K562 (cell line): Measurements from ENCODE around the gene TMEM141. TPM values are rescaled to one million over a fixed set of nuclear protein-coding genes. Genes with fewer than 3 reads are reported as not detected.

Source experiments
- ARID3B ChIP-seq: fragments of 250-450 bp; sonication (Bioruptor Pico); IDR thresholded peaks from 2 replicates; pipeline ENCODE4 v1.4.0; 2020; ENCODE audit warnings: borderline replicate concordance
- BHLHE40 ChIP-seq: IDR thresholded peaks from 2 replicates; pipeline ENCODE4 v1.6.1; 2011; ENCODE audit warnings: low read length, improper control_type of control experiment
- CBX1 ChIP-seq: sonication (generic); IDR thresholded peaks from 2 replicates; pipeline ENCODE4 v1.6.1; 2016; ENCODE audit warnings: antibody characterized with exemption, low read depth, mild to moderate bottlenecking
- CBX2 ChIP-seq: fragments of 200-600 bp; sonication (generic); IDR thresholded peaks from one replicate; pipeline ENCODE4 v1.6.1; 2012; ENCODE audit warnings: mild to moderate bottlenecking, low read length, inconsistent platforms; ENCODE audit not compliant: insufficient read depth, poor library complexity, severe bottlenecking
- DMBX1 ChIP-seq: fragments of 250-450 bp; sonication (Bioruptor Pico); IDR thresholded peaks from 2 replicates; pipeline ENCODE4 v1.8.0; 2022; ENCODE audit warnings: inconsistent platforms, mild to moderate bottlenecking, moderate library complexity, borderline replicate concordance
- GABPB1 ChIP-seq: sonication (generic); formaldehyde crosslinking; IDR thresholded peaks from 2 replicates; pipeline ENCODE4 v1.8.0; 2022; ENCODE audit warnings: mild to moderate bottlenecking, missing genetic modification reagents
- HOXB6 ChIP-seq: fragments of 250-450 bp; sonication (Bioruptor Pico); IDR thresholded peaks from 2 replicates; pipeline ENCODE4 v1.5.1; 2022; ENCODE audit warnings: mild to moderate bottlenecking, borderline replicate concordance
- KDM2B ChIP-seq: fragments of 250-450 bp; sonication (Bioruptor Pico); IDR thresholded peaks from 2 replicates; pipeline ENCODE4 v1.8.0; 2021; ENCODE audit warnings: mild to moderate bottlenecking, moderate library complexity
- MAZ ChIP-seq, 2 experiments: fragments of 450-650 bp in 1 of 2; sonication (generic) in 1 of 2; formaldehyde crosslinking; IDR thresholded peaks in 1 of 2; conservative IDR thresholded peaks in 1 of 2; 2 replicates each; pipeline versions ENCODE4 v1.4.0 to v1.5.0; 2020; ENCODE audit warnings: mild to moderate bottlenecking in 1 of 2, missing genetic modification reagents in 1 of 2
- MECOM ChIP-seq: fragments of 250-450 bp; sonication (Bioruptor Pico); IDR thresholded peaks from 2 replicates; pipeline ENCODE4 v1.8.0; 2022; ENCODE audit warnings: inconsistent platforms
- PCBP2 ChIP-seq: fragments of 200-400 bp; formaldehyde crosslinking; IDR thresholded peaks from 2 replicates; pipeline ENCODE4 v1.6.1; 2018; ENCODE audit warnings: low read length, low read depth, mild to moderate bottlenecking, moderate library complexity; ENCODE audit not compliant: poor library complexity, severe bottlenecking
- PHF20 ChIP-seq: fragments of 450-650 bp; IDR thresholded peaks from 2 replicates; pipeline ENCODE4 v1.6.1; 2018; ENCODE audit not compliant: partially characterized antibody
- PHF8 ChIP-seq: fragments of 200-600 bp; sonication (generic); IDR thresholded peaks from 2 replicates; pipeline ENCODE4 v1.6.1; 2012; ENCODE audit warnings: mixed run types, mild to moderate bottlenecking, inconsistent platforms, low read length, moderate library complexity, borderline replicate concordance
- POU5F1 ChIP-seq: fragments of 150-350 bp; IDR thresholded peaks from 2 replicates; pipeline ENCODE4 v1.6.1; 2014; ENCODE audit warnings: borderline replicate concordance, low read length, low read depth, mild to moderate bottlenecking; ENCODE audit not compliant: partially characterized antibody
- RB1 ChIP-seq: fragments of 450-650 bp; IDR thresholded peaks from 2 replicates; pipeline ENCODE4 v1.6.1; 2017; ENCODE audit warnings: low read depth, mild to moderate bottlenecking
- RBM14 ChIP-seq: fragments of 200-400 bp; formaldehyde crosslinking; IDR thresholded peaks from 2 replicates; pipeline ENCODE4 v1.6.1; 2018; ENCODE audit warnings: low read depth, mild to moderate bottlenecking, low read length, moderate library complexity, borderline replicate concordance; ENCODE audit not compliant: insufficient read depth
- SMC3 ChIP-seq: conservative IDR thresholded peaks from 2 replicates; pipeline ENCODE4 v1.6.1; 2011; ENCODE audit warnings: low read depth, low read length, improper control_type of control experiment; ENCODE audit not compliant: insufficient read depth
- TRIM28 ChIP-seq: fragments of 450-650 bp; IDR thresholded peaks from 2 replicates; pipeline ENCODE4 v1.6.1; 2017
- ZNF133 ChIP-seq: fragments of 250-450 bp; sonication (Bioruptor Pico); IDR thresholded peaks from 2 replicates; pipeline ENCODE4 v1.4.0; 2020; ENCODE audit warnings: mild to moderate bottlenecking
- ZNF280B ChIP-seq: fragments of 250-450 bp; sonication (Bioruptor Pico); IDR thresholded peaks from 2 replicates; pipeline ENCODE4 v1.5.1; 2021; ENCODE audit warnings: mild to moderate bottlenecking
- ZNF282 ChIP-seq: sonication (generic); formaldehyde crosslinking; IDR thresholded peaks from 2 replicates; pipeline ENCODE4 v1.8.1; 2023; ENCODE audit warnings: missing genetic modification reagents
- ZNF717 ChIP-seq: fragments of 250-450 bp; sonication (Bioruptor Pico); IDR thresholded peaks from 2 replicates; pipeline ENCODE4 v1.5.0; 2021
- ZNF740 ChIP-seq, 3 experiments: fragments of 200-800 bp in 1 of 3; sonication (Bioruptor generic) in 1 of 3; sonication (generic) in 1 of 3; formaldehyde crosslinking in 1 of 3; IDR thresholded peaks; 2 replicates each; pipeline versions ENCODE4 v1.6.1 to v1.8.0; 2016 to 2022; ENCODE audit warnings: mild to moderate bottlenecking in 2 of 3, missing compliant biosample characterization in 2 of 3, missing genetic modification characterization in 2 of 3, missing genetic modification reagents in 1 of 3
- polyA plus RNA-seq, 8 experiments: library from polyadenylated mRNA; depleted of rRNA in 4 of 8; stranded (reverse) in 5 of 8; unstranded in 3 of 8; fragments of >200 nt; fragmentation: Nextera tagmentation in 2 of 8; fragmentation: Illumina TruSeq in 1 of 8; extraction: Ambion mirVana in 2 of 8; extraction: Trizol in 1 of 8; gene quantifications; 2 replicates each; pipeline versions ENCODE4 v1.2.1 to v1.2.3, GENCODE V29; 2011 to 2014; ENCODE audit warnings: inconsistent platforms in 1 of 8, missing spikeins in 1 of 8
- total RNA-seq, 7 experiments: library from RNA; depleted of rRNA in 6 of 7; stranded (reverse); fragments of >200 nt in 6 of 7; fragmentation: Illumina TruSeq in 2 of 7; extraction: Trizol in 2 of 7; gene quantifications; 2 replicates each; pipeline versions ENCODE4 v1.2.1 to v1.2.3, GENCODE V29; 2011 to 2021; ENCODE audit warnings: low replicate concordance in 1 of 7

The TMEM141 gene
- total and polyA plus RNA-seq, 9 of the 15 experiments (the other 6 are each of a cell fraction or from before 2014, with no cell fraction given), result 21.5 to 123 (median 74.8) TPM

- TF ChIP-seq ZNF280B (CRISPR knock-in tag) (no peak), CBX2 (no peak), GABPB1 (CRISPR knock-in tag) (peak; percentile 51), ZNF717 (CRISPR knock-in tag) (no peak), SMC3 (no peak), PCBP2 (no peak), RBM14 (0 out of 2 replicates have a peak, but pooled peaks have one; percentile 36), KDM2B (CRISPR knock-in tag) (0 out of 2 replicates have a peak, but pooled peaks have one; percentile 48), TRIM28 (0 out of 2 replicates have a peak, but pooled peaks have one; percentile 34), POU5F1 (peak; percentile 81), DMBX1 (CRISPR knock-in tag) (no peak), ZNF282 (CRISPR knock-in tag) (no peak), MAZ (CRISPR knock-in tag; conservative IDR thresholded peaks at IDR 0.05 in 1 of 2, IDR thresholded peaks at IDR 0.05 in 1 of 2) (peak in 1 of 2 experiments; percentile 55; a peak in 1 of 4 replicates), MECOM (CRISPR knock-in tag) (no peak), ARID3B (CRISPR knock-in tag) (no peak), HOXB6 (no peak), ZNF740 (CRISPR knock-in tag; IDR thresholded peaks at IDR 0.05) (no peak), ZNF740 (tag; IDR thresholded peaks at IDR 0.05) (no peak), PHF20 (peak; percentile 62), ZNF133 (CRISPR knock-in tag) (no peak), PHF8 (peak; percentile 77; the same call in 1 of the 2 replicates), CBX1 (no peak; the same call in 1 of the 2 replicates), RB1 (peak; percentile 95), BHLHE40 (peak; percentile 67)
These were observed 16.3 kb downstream of the TMEM141 start, which contains the start of gene RABL6 (continued) for GRCh38 chr9:136807281-136808074.
